ENCODE data around the gene STARD3. TPM values are rescaled to one million over a fixed set of nuclear protein-coding genes. Genes with fewer than 3 reads are reported as not detected.

STARD3 gene
- total and polyA plus RNA-seq, 9 of the 15 experiments (the other 6 are each of a cell fraction or from before 2014, with no cell fraction given): 0.63 to 87.0 (median 46.0) TPM

DNA sequence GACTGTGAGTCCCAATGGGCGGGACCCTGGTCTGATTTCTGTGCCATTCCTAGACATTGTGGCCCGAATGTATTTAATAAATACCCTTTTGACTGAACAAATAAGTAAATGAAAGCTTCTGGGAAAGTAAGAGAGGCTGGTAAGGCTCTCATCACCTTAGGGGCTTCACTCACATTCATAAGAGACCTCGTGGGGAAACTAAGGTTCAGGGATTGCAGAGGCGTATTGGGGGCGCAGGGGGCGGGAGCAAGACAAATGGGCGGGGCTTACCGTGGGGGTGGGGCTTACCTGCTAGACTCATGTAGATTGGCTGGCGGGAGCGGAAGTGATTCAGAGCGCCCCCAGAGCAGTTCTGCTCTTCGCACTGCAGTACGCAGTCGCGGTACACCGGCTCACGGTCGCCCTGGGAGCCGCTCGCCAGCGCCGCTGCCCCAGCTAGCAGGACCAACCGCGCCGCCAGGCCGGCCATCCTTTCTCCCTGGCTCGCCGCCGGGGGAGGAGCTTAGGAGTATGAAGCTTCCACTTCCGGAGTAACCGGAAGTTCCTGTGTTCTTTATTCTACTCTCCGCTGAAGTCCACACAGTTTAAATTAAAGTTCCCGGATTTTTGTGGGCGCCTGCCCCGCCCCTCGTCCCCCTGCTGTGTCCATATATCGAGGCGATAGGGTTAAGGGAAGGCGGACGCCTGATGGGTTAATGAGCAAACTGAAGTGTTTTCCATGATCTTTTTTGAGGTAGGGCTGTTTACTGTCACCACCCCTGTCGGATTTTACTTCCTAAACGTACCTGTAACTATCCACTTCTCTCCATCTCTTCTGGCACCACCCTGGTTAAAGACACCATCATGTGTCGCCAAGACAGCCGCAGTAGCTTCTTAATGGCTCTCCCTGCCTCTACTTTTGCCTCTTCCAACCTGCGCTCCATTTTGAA is 50.9 kb downstream of the STARD3 start, which contains the start of gene PGAP3 (continued):
- TF ChIP-seq, protein P1, sequence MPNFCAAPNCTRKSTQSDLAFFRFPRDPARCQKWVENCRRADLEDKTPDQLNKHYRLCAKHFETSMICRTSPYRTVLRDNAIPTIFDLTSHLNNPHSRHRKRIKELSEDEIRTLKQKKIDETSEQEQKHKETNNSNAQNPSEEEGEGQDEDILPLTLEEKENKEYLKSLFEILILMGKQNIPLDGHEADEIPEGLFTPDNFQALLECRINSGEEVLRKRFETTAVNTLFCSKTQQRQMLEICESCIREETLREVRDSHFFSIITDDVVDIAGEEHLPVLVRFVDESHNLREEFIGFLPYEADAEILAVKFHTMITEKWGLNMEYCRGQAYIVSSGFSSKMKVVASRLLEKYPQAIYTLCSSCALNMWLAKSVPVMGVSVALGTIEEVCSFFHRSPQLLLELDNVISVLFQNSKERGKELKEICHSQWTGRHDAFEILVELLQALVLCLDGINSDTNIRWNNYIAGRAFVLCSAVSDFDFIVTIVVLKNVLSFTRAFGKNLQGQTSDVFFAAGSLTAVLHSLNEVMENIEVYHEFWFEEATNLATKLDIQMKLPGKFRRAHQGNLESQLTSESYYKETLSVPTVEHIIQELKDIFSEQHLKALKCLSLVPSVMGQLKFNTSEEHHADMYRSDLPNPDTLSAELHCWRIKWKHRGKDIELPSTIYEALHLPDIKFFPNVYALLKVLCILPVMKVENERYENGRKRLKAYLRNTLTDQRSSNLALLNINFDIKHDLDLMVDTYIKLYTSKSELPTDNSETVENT (CRISPR knock-in tag; IDR thresholded peaks at IDR 0.05): no peak
- no peak for TF ChIP-seq CBX2 (IDR thresholded peaks at IDR 0.05; ENCODE audit: insufficient read depth, low read length, poor library complexity, severe bottlenecking)
- 0 out of 2 replicates have a peak, but pooled peaks have one; percentile 36 for TF ChIP-seq MXI1 (IDR thresholded peaks at IDR 0.05; ENCODE audit: low read depth, low read length)
- TF ChIP-seq, protein P2, sequence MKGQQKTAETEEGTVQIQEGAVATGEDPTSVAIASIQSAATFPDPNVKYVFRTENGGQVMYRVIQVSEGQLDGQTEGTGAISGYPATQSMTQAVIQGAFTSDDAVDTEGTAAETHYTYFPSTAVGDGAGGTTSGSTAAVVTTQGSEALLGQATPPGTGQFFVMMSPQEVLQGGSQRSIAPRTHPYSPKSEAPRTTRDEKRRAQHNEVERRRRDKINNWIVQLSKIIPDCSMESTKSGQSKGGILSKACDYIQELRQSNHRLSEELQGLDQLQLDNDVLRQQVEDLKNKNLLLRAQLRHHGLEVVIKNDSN (CRISPR knock-in tag; IDR thresholded peaks at IDR 0.05): no peak
- no peak for TF ChIP-seq BRD4 (IDR thresholded peaks at IDR 0.05)
- TF ChIP-seq NEUROD1 (IDR thresholded peaks at IDR 0.05; ENCODE audit: borderline replicate concordance, low read depth, low read length, partially characterized antibody): no peak
- no peak for TF ChIP-seq PHTF2 (CRISPR knock-in tag; IDR thresholded peaks at IDR 0.05)
- no peak for TF ChIP-seq ATF1 (CRISPR knock-in tag; IDR thresholded peaks at IDR 0.05)
- TF ChIP-seq ATF1 (tag; IDR thresholded peaks at IDR 0.05): peak; percentile 55
- TF ChIP-seq, protein P3, sequence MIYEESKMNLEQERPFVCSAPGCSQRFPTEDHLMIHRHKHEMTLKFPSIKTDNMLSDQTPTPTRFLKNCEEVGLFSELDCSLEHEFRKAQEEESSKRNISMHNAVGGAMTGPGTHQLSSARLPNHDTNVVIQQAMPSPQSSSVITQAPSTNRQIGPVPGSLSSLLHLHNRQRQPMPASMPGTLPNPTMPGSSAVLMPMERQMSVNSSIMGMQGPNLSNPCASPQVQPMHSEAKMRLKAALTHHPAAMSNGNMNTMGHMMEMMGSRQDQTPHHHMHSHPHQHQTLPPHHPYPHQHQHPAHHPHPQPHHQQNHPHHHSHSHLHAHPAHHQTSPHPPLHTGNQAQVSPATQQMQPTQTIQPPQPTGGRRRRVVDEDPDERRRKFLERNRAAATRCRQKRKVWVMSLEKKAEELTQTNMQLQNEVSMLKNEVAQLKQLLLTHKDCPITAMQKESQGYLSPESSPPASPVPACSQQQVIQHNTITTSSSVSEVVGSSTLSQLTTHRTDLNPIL (CRISPR knock-in tag; IDR thresholded peaks at IDR 0.05): no peak
- TF ChIP-seq MYC (IDR thresholded peaks at IDR 0.05; ENCODE audit: low read depth, low read length): peak; percentile 56; the same call in 1 of the 2 replicates
- no peak for TF ChIP-seq MYC (CRISPR knock-in tag; IDR thresholded peaks at IDR 0.05; ENCODE audit: borderline replicate concordance, low read depth)
- TF ChIP-seq, protein P4, sequence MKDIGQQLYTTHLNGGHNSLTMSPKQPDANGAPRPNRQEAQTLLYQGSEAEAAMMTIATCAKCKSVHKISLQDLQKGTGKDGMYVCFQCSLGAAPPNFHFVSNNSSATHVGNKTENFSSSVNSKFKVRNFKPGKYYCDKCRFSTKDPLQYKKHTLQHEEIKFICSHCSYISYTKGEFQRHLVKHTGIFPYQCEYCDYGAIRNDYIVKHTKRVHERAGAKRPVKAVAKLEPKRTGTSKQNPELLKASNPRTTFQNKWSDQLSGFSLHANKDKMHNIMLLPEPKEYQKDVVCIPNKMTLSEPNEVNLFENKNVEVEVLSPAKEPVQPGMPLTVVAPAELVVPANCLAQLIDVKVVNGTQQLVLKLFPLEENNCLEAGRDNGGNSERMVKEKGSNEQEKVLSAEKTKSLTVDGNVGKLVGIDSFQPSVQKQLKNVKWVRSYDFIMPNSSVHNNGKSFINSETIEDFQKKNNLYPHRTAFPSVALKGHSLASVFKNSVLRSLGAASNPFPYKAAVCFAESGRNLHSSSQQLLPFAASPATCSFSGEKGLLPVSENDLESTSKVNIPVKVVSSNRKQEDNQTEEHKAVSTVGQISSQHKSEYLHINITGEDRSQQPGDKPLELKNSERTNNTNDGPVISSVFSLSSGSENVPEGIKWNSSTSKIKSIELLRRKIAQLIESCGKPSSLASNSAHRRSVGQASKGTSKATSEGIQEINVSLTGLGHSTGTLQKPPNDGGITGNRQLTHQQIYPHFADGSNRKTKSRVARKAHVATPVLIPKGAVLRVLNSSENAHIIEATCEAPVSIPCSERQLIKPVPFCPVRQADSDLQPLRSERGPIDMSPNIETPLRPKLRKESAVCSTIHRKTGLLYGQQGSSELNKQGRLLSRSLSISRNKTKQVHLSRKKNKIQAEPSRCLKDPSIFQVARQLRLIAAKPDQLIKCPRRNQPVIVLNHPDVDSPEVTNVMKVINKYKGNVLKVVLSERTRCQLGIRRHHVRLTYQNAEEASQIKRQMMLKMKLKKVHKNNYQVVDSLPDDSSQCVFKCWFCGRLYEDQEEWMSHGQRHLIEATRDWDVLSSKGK (CRISPR knock-in tag; IDR thresholded peaks at IDR 0.05): no peak
- peak; percentile 82 for TF ChIP-seq POLR2A (conservative IDR thresholded peaks at IDR 0.05)
- no peak for TF ChIP-seq ARNT (IDR thresholded peaks at IDR 0.05)
- TF ChIP-seq LEF1 (IDR thresholded peaks at IDR 0.05): no peak
- TF ChIP-seq HSF4 (CRISPR knock-in tag; IDR thresholded peaks at IDR 0.05; ENCODE audit: borderline replicate concordance): no peak
- TF ChIP-seq, protein P5, sequence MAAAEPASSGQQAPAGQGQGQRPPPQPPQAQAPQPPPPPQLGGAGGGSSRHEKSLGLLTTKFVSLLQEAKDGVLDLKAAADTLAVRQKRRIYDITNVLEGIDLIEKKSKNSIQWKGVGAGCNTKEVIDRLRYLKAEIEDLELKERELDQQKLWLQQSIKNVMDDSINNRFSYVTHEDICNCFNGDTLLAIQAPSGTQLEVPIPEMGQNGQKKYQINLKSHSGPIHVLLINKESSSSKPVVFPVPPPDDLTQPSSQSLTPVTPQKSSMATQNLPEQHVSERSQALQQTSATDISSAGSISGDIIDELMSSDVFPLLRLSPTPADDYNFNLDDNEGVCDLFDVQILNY (CRISPR knock-in tag; IDR thresholded peaks at IDR 0.05): no peak
- TF ChIP-seq MAFG (tag; conservative IDR thresholded peaks at IDR 0.05): no peak
- no peak for TF ChIP-seq ZNF431 (CRISPR knock-in tag; IDR thresholded peaks at IDR 0.05)
